ENCODE data around the gene RBM33. TPM values are rescaled to one million over a fixed set of nuclear protein-coding genes. Genes with fewer than 3 reads are reported as not detected.

RBM33 gene
- total and polyA plus RNA-seq, 2 experiments from 2014 or later = 10.5 to 36.0 TPM

DNA sequence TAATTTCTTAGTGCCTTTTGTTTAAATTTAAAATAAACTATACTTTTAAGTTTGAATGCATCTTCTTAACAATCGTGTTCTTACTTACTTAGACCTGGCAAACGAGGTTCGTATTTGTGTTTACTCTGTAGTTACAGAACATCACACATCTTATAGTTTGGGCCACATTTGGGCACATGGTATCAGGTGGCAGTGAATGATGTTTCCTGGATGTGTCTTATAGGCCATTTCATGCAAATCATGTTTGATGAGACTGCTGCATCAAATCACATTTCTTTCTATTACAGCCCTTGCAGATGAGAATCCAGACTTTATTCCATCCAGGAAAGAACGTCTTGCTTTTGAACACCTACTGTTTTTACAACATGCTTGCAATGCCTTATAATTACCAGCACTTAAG is 78.5 kb downstream of the RBM33 start:
- Histone ChIP-seq H3K4me2 (ENCODE audit: unreplicated experiment) (no peak overlapping the region), H3K36me3 (ENCODE audit: low read depth) (peaks cover 12% of the 10 kb centered on the region; the same call in 1 of the 2 replicates)

DNA sequence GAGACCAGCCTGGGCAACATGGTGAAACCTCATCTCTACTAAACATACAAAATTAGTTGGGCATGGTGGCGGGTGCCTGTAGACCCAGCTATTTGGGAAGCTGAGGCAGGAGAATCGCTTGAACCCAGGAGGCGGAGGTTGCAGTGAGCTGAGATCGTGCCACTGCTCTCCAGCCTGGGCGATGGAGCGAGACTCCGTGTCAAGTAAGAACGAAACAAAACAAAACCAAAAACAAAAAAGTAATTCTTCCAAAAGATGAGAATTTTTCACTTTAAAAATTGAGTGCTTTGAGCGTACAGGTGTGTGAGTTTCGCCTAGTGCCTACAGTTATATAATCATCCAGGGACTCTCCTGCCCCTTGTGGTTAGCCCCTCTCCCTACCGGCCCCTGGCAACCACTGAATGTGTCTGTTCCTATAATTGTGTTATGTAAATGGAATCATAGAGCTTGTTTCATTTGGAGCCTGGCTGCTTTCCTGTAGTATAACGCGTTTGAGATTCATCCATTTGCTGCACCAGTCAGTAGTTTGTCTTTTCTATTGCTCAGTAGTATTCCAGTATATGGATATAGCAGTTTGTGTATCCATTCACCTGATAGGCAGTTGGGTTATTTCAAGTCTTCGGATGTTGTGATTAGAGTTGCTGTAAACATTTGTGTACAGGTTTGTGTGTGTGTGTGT is 80.0 kb downstream of the RBM33 start:
- no peaks in the 10 kb centered on the region for H3K27me3 ChIP-seq (replicated peaks; ENCODE audit: insufficient read depth)
- H3K36me3 ChIP-seq (ENCODE audit: low read depth) = peaks cover 12% of the 10 kb centered on the region; the same call in 1 of the 2 replicates
- H3K9me3 ChIP-seq (ENCODE audit: low read depth) = no peaks in the 10 kb centered on the region
- H2AFZ ChIP-seq = no peak overlapping the region
- no peak overlapping the region for H3K9ac ChIP-seq
- no peak overlapping the region for H3K27ac ChIP-seq
- H3K9me2 ChIP-seq (ENCODE audit: insufficient read depth) = no peaks in the 10 kb centered on the region
- 0 out of 2 replicates have a peak, but pooled peaks cover 3% of the 10 kb centered on the region for H3F3A ChIP-seq (ENCODE audit: insufficient read depth)
- no peak for TF ChIP-seq EZH2 (IDR thresholded peaks at IDR 0.05; ENCODE audit: insufficient read depth, poor library complexity, severe bottlenecking)
- no peak for TF ChIP-seq EZH2phosphoT487 (IDR thresholded peaks at IDR 0.05; ENCODE audit: insufficient read depth, low read depth)
- H3K4me1 ChIP-seq (ENCODE audit: insufficient read depth) = 0 out of 2 replicates have a peak, but pooled peaks cover 4% of the 10 kb centered on the region
- peaks cover 96% of the 10 kb centered on the region for H3K79me2 ChIP-seq (ENCODE audit: insufficient read depth)
- in situ Hi-C loops (cut with MboI) = no loop called here
- H3K4me3 ChIP-seq = no peak overlapping the region
- WGBS, 2 experiments (ENCODE audit: low coverage in 1 of 2, low lambda C conversion rate in 2 of 2, missing lambda C conversion rate in 2 of 2) = 86 to 87% methylated on average over 14 of the region's 14 CpGs
- H3K4me2 ChIP-seq (ENCODE audit: unreplicated experiment) = no peak overlapping the region
- no peaks in the 10 kb centered on the region; the same call in 1 of the 2 replicates for H4K20me1 ChIP-seq (ENCODE audit: insufficient read depth)
- no peak for DNase-seq

More for the DNA sequence above, 78.5 kb downstream of the RBM33 start:
- no peak for DNase-seq
- H3K9ac ChIP-seq = no peak overlapping the region
- H3K27ac ChIP-seq = no peak overlapping the region
- H3K27me3 ChIP-seq (replicated peaks; ENCODE audit: insufficient read depth) = no peaks in the 10 kb centered on the region
- H3K4me1 ChIP-seq (ENCODE audit: insufficient read depth) = 0 out of 2 replicates have a peak, but pooled peaks cover 4% of the 10 kb centered on the region
- H3F3A ChIP-seq (ENCODE audit: insufficient read depth) = 0 out of 2 replicates have a peak, but pooled peaks cover 3% of the 10 kb centered on the region
- H3K4me3 ChIP-seq = no peak overlapping the region
- peaks cover 96% of the 10 kb centered on the region for H3K79me2 ChIP-seq (ENCODE audit: insufficient read depth)
- H3K9me3 ChIP-seq (ENCODE audit: low read depth) = no peaks in the 10 kb centered on the region
- no peak overlapping the region for H2AFZ ChIP-seq
- in situ Hi-C loops (cut with MboI) = no loop called here
- TF ChIP-seq EZH2 (IDR thresholded peaks at IDR 0.05; ENCODE audit: insufficient read depth, poor library complexity, severe bottlenecking) (no peak), EZH2phosphoT487 (IDR thresholded peaks at IDR 0.05; ENCODE audit: insufficient read depth, low read depth) (no peak)
- H3K9me2 ChIP-seq (ENCODE audit: insufficient read depth) = no peaks in the 10 kb centered on the region
- 85 to 87% methylated on average over 4 of the region's 4 CpGs for WGBS, 2 experiments (ENCODE audit: low coverage in 1 of 2, low lambda C conversion rate in 2 of 2, missing lambda C conversion rate in 2 of 2)
- H4K20me1 ChIP-seq (ENCODE audit: insufficient read depth) = no peaks in the 10 kb centered on the region; the same call in 1 of the 2 replicates

DNA sequence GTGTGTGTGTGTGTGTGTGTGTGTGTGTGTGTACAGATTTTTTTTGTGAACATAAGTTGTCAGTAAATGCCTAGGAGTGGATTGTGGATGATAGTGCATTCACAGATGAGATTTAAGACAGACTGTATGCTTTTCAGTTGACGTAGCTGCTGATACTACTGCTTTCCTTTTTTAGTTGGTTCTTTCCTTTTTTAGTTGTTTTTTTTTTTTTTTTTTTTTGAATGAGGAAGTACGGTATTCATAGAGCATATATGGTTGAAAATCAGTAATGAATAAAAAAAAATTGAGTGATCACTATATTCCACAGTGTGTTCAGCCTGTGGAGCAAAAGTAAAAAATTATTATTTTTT is 80.5 kb downstream of the RBM33 start:
- in situ Hi-C loops (cut with MboI) = no loop called here
- peaks cover 7% of the 10 kb centered on the region; the same call in 1 of the 2 replicates for H3K36me3 ChIP-seq (ENCODE audit: low read depth)

DNA sequence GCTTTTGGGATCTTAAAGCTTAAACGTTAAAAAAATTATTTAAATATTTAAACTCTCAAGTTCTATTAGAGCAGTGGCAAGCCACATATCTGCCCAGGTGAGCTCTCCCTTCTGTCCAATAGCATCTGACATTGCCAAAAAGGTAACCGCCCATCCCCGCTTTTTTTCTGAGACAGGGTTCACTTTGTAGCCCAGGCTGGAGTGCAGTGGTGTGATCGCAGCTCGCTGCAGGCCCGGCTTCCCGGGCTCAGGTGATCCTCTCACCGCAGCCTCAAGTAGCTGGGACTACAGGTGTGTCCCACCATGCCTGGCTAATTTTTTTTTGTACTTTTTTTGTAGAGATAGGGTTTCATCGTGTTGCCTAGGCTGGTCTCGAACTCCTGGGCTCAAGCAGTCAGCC is 83.2 kb downstream of the RBM33 start:
- TF ChIP-seq EZH2 (IDR thresholded peaks at IDR 0.05; ENCODE audit: insufficient read depth, poor library complexity, severe bottlenecking) = no peak
- no peak for TF ChIP-seq EZH2phosphoT487 (IDR thresholded peaks at IDR 0.05; ENCODE audit: insufficient read depth, low read depth)
- Histone ChIP-seq H3K4me3 (no peak overlapping the region), H3K9me3 (ENCODE audit: low read depth) (no peaks in the 10 kb centered on the region), H3K9ac (no peak overlapping the region), H4K20me1 (ENCODE audit: insufficient read depth) (no peaks in the 10 kb centered on the region; the same call in 1 of the 2 replicates), H3K36me3 (ENCODE audit: low read depth) (0 out of 2 replicates have a peak, but pooled peaks cover 7% of the 10 kb centered on the region), H3K79me2 (ENCODE audit: insufficient read depth) (peaks cover 96% of the 10 kb centered on the region), H2AFZ (no peak overlapping the region), H3K27ac (no peak overlapping the region), H3F3A (ENCODE audit: insufficient read depth) (no peaks in the 10 kb centered on the region), H3K27me3 (replicated peaks; ENCODE audit: insufficient read depth) (no peaks in the 10 kb centered on the region), H3K4me2 (ENCODE audit: unreplicated experiment) (no peak overlapping the region), H3K9me2 (ENCODE audit: insufficient read depth) (no peaks in the 10 kb centered on the region), H3K4me1 (ENCODE audit: insufficient read depth) (0 out of 2 replicates have a peak, but pooled peaks cover 4% of the 10 kb centered on the region)
- DNase-seq = no peak
- in situ Hi-C loops (cut with MboI) = no loop called here
- WGBS, 2 experiments (ENCODE audit: low coverage in 1 of 2, low lambda C conversion rate in 2 of 2, missing lambda C conversion rate in 2 of 2) = 94 to 98% methylated on average over 10 of the region's 10 CpGs

More for the DNA sequence above, 80.5 kb downstream of the RBM33 start:
- Histone ChIP-seq H3F3A (ENCODE audit: insufficient read depth) (0 out of 2 replicates have a peak, but pooled peaks cover 3% of the 10 kb centered on the region), H3K9ac (no peak overlapping the region), H3K4me3 (no peak overlapping the region), H3K9me3 (ENCODE audit: low read depth) (no peaks in the 10 kb centered on the region), H3K79me2 (ENCODE audit: insufficient read depth) (peaks cover 96% of the 10 kb centered on the region), H4K20me1 (ENCODE audit: insufficient read depth) (no peaks in the 10 kb centered on the region; the same call in 1 of the 2 replicates), H3K9me2 (ENCODE audit: insufficient read depth) (no peaks in the 10 kb centered on the region), H3K4me2 (ENCODE audit: unreplicated experiment) (no peak overlapping the region), H3K27me3 (replicated peaks; ENCODE audit: insufficient read depth) (no peaks in the 10 kb centered on the region), H3K4me1 (ENCODE audit: insufficient read depth) (0 out of 2 replicates have a peak, but pooled peaks cover 4% of the 10 kb centered on the region), H2AFZ (no peak overlapping the region), H3K27ac (no peak overlapping the region)
- no peak for TF ChIP-seq EZH2 (IDR thresholded peaks at IDR 0.05; ENCODE audit: insufficient read depth, poor library complexity, severe bottlenecking)
- no peak for TF ChIP-seq EZH2phosphoT487 (IDR thresholded peaks at IDR 0.05; ENCODE audit: insufficient read depth, low read depth)
- DNase-seq = no peak
- WGBS, 2 experiments (ENCODE audit: low coverage in 1 of 2, low lambda C conversion rate in 2 of 2, missing lambda C conversion rate in 2 of 2) = 94 to 100% methylated on average over 2 of the region's 2 CpGs
